Activated B cell treated with CpG ODN at 0.5 μM for 24 hours (primary cell): ENCODE measurements around the gene SLC4A2. TPM values are rescaled to one million over a fixed set of nuclear protein-coding genes. Genes with fewer than 3 reads are reported as not detected.
"Not testable (repeated sequence)": the region's sequence is repeated elsewhere in the genome, so short reads cannot be mapped to it uniquely, and the experiment has no call there.

ENCODE experiments used
- ATAC-seq: fragments of 200-7000 bp; cut with Tn5 transposase; one replicate; pipeline ENCODE4 v1.10.0; 2021; ENCODE audit warnings: low read depth, mild to moderate bottlenecking, moderate library complexity
- CTCF ChIA-PET: fragments of 350-600 bp; sonication (Branson Sonifier 250); formaldehyde crosslinking; loops from one replicate; lab custom pipeline; 2021; ENCODE audit warnings: antibody characterized with exemption; lab: Charles Lee
- POLR2A ChIA-PET: fragments of 350-600 bp; sonication (Branson Sonifier 250); formaldehyde crosslinking; loops from one replicate; lab custom pipeline; 2021; ENCODE audit warnings: antibody characterized with exemption; lab: Charles Lee
- DNase-seq: peaks from one replicate; pipeline ENCODE4 v3.0.0; 2022
- H3K27ac Mint-ChIP-seq: one replicate; pipeline ENCODE4 v1.8.0; 2020; ENCODE audit warnings: mixed read lengths
- H3K27me3 Mint-ChIP-seq: one replicate; pipeline ENCODE4 v1.8.0; 2021; ENCODE audit warnings: mixed read lengths
- H3K36me3 Mint-ChIP-seq: one replicate; pipeline ENCODE4 v1.8.0; 2021; ENCODE audit warnings: low read depth, mixed read lengths
- H3K4me1 Mint-ChIP-seq: one replicate; pipeline ENCODE4 v1.8.0; 2021; ENCODE audit warnings: mixed read lengths
- H3K4me3 Mint-ChIP-seq: one replicate; pipeline ENCODE4 v1.8.0; 2020; ENCODE audit warnings: mild to moderate bottlenecking, mixed read lengths
- H3K9me3 Mint-ChIP-seq: one replicate; pipeline ENCODE4 v1.8.0; 2020; ENCODE audit warnings: mixed read lengths
- intact Hi-C: fragments of 100-400 bp; cut with micrococcal nuclease; formaldehyde crosslinking; loops from one replicate; pipeline ENCODE4 v1.15.1; 2024
- total RNA-seq: library from RNA; stranded (reverse); gene quantifications from 2 replicates; pipeline ENCODE4 v1.2.3, GENCODE V29; 2022
- TF ChIP-seq, protein P1 (sequence below): fragments of 200-600 bp; IDR thresholded peaks from one replicate; pipeline ENCODE4 v1.8.0; 2022; ENCODE audit warnings: antibody characterized with exemption, mild to moderate bottlenecking

Gene SLC4A2
- total RNA-seq, 1 donor from 2014 or later, result 72.5 TPM

DNA sequence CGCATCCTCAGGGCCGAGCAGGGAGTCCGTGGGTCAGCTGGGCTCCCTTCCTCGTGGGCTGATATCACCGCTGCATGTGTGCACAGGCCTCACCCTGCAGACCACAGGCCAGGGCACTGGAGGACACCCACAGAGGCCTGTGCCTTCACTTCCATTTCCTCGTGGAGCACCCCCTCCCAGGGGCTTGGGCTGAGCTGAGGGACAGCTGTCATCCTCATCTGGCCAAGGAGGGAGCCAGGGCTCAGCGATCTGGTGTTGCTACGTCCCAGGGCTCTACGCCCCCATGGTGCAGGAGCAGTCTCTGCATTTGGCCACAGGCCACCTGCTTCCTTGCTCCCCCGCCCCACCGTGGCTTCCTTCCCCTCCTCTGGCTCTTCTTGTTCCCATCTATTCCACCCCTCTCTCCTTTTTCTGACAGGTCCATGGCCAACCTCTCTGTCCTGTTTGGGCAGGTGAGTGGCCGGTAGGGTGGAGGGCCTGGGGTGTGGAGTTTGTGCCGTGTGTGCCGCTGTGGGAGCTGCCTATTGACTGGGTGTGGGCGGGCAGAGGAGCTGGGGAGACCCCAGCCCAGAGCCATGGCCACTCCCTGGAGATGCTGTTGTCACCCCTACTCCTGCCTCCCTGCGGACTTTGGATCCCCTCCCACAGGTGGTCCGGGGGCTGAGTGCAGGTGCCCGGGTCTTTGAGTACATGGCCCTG lies 19.4 kb upstream of the SLC4A2 start:
- POLR2A ChIA-PET, result no interaction called here
- H3K4me1 Mint-ChIP-seq, result peaks cover 6% of the 10 kb centered on the region
- TF ChIP-seq, protein P1, sequence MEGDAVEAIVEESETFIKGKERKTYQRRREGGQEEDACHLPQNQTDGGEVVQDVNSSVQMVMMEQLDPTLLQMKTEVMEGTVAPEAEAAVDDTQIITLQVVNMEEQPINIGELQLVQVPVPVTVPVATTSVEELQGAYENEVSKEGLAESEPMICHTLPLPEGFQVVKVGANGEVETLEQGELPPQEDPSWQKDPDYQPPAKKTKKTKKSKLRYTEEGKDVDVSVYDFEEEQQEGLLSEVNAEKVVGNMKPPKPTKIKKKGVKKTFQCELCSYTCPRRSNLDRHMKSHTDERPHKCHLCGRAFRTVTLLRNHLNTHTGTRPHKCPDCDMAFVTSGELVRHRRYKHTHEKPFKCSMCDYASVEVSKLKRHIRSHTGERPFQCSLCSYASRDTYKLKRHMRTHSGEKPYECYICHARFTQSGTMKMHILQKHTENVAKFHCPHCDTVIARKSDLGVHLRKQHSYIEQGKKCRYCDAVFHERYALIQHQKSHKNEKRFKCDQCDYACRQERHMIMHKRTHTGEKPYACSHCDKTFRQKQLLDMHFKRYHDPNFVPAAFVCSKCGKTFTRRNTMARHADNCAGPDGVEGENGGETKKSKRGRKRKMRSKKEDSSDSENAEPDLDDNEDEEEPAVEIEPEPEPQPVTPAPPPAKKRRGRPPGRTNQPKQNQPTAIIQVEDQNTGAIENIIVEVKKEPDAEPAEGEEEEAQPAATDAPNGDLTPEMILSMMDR, result no peak
- H3K4me3 Mint-ChIP-seq, result no peak overlapping the region
- H3K27me3 Mint-ChIP-seq, result no peaks in the 10 kb centered on the region
- H3K9me3 Mint-ChIP-seq, result no peaks in the 10 kb centered on the region
- ATAC-seq (no peak), DNase-seq (no peak)
- CTCF ChIA-PET, result no interaction called here
- H3K36me3 Mint-ChIP-seq, result peaks cover 25% of the 10 kb centered on the region
- no peak overlapping the region for H3K27ac Mint-ChIP-seq
- intact Hi-C loops, result no loop called here

DNA sequence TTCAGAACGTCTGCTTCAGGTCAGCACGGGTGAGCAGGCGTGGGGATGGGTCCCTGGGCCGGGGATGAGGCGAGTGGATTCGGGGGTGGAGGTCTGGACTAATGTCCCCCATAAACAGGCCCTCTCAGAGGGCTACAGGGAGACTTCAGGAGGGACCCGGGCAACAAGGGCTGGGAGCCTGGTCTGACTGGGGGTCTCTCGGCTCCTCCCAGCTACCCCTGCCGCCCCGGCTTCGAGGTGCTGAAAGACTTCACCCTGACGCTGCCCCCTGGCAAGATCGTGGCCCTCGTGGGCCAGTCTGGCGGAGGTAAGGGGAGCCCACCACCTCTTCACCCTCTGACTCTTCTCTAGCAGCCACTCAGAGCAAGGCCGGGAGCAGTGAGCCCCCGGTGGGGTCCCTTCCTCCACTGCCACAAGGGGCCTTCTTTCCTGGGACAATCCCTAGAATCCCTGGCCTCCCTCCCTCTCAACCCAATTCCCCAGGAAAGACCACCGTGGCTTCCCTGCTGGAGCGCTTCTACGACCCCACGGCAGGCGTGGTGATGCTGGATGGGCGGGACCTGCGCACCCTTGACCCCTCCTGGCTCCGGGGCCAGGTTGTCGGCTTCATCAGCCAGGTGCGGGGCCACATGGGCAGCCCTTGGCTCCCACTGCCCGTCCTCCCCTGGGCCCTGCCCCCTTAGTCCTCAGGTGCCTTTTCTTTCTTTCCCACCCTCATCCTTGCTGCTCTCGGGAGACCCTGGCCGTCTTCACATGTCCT lies 18.6 kb upstream of the SLC4A2 start:
- H3K27ac Mint-ChIP-seq, result no peak overlapping the region

DNA sequence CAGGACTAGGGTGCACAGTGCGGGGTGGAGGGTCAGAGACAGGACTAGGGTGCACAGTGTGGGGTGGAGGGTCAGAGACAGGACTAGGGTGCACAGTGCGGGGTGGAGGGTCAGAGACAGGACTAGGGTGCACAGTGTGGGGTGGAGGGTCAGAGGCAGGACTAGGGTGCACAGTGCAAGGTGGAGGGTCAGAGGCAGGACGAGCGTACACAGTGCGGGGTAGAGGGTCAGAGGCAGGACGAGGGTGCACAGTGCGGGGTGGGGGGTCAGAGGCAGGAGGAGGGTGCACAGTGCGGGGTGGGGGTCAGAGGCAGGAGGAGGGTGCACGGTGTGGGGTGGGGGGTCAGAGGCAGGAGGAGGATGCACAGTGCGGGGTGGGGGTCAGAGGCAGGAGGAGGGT lies 15.9 kb upstream of the SLC4A2 start:
- CTCF ChIA-PET, H3K4me3 Mint-ChIP-seq, intact Hi-C loops, POLR2A ChIA-PET, H3K9me3 Mint-ChIP-seq, H3K27ac Mint-ChIP-seq, H3K4me1 Mint-ChIP-seq, H3K27me3 Mint-ChIP-seq, ATAC-seq, DNase-seq: not testable (repeated sequence)
- H3K36me3 Mint-ChIP-seq, result peaks cover 15% of the 10 kb centered on the region

More for the DNA sequence above, 18.6 kb upstream of the SLC4A2 start:
- Mint-ChIP-seq H3K9me3 (no peaks in the 10 kb centered on the region), H3K27me3 (no peaks in the 10 kb centered on the region), H3K4me1 (peaks cover 6% of the 10 kb centered on the region), H3K4me3 (no peak overlapping the region), H3K36me3 (peaks cover 23% of the 10 kb centered on the region)
- TF ChIP-seq, protein P1, result no peak
- ChIA-PET POLR2A (no interaction called here), CTCF (no interaction called here)
- DNase-seq (no peak), ATAC-seq (no peak)
- intact Hi-C loops, result no loop called here

DNA sequence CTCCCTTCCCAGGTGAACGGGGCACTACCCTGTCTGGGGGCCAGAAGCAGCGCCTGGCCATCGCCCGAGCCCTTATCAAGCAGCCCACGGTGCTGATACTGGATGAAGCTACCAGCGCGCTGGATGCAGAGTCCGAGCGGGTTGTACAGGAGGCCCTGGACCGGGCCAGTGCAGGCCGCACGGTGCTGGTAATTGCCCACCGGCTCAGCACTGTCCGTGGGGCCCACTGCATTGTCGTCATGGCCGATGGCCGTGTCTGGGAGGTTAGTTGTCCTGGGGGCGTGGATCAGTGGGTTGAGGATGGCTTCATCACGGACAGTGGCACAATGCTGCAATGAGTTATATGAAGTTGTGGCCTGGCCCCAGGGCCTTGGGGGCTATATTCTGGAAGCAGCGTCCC lies 15.4 kb upstream of the SLC4A2 start:
- Mint-ChIP-seq H3K27ac (no peak overlapping the region), H3K9me3 (no peaks in the 10 kb centered on the region), H3K4me1 (peaks cover 6% of the 10 kb centered on the region), H3K36me3 (peaks cover 15% of the 10 kb centered on the region), H3K4me3 (no peak overlapping the region), H3K27me3 (no peaks in the 10 kb centered on the region)
- TF ChIP-seq, protein P1, result no peak
- CTCF ChIA-PET, result no interaction called here
- POLR2A ChIA-PET, result no interaction called here
- no peak for ATAC-seq
- intact Hi-C loops, result no loop called here
- no peak for DNase-seq

DNA sequence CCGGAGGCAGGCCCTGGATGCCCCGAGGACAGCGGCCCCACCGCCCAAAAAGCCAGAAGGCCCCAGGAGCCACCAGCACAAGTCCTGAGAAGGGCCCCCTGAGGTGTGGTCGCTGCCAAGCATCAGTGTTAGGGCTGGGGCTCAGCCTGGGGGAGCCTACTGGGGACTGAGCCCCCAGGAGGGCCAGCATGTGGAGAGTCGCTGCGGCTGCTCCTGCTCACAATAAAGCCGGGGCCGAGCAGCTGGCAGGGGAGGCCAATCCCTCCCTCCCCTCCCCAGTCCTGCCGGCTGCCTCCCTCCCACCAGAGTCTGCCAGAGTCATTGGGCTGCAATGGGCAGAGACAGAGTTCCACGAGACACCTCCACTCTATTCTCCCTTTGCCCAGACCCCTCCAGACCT lies 14.1 kb upstream of the SLC4A2 start:
- DNase-seq (no peak), ATAC-seq (no peak)
- POLR2A ChIA-PET, result no interaction called here
- H3K27me3 Mint-ChIP-seq, result peaks cover under 1% of the 10 kb centered on the region
- no peaks in the 10 kb centered on the region for H3K9me3 Mint-ChIP-seq
- TF ChIP-seq, protein P1, result no peak
- H3K4me1 Mint-ChIP-seq, result no peaks in the 10 kb centered on the region
- peaks cover 15% of the 10 kb centered on the region for H3K36me3 Mint-ChIP-seq
- CTCF ChIA-PET, result no interaction called here
- no peak overlapping the region for H3K4me3 Mint-ChIP-seq
- no peak overlapping the region for H3K27ac Mint-ChIP-seq
- intact Hi-C loops, result no loop called here
